GM10266 (cell line): ENCODE data around the gene ZNF593OS.

Source experiments
- DNase-seq: peaks from one replicate; pipeline ENCODE4 v3.0.0; 2012; ENCODE audit errors: extremely low spot score
- TF ChIP-seq, protein P1 (sequence below): IDR thresholded peaks from 2 replicates; pipeline ENCODE4 v1.5.1; 2012; ENCODE audit warnings: mild to moderate bottlenecking, low read depth; ENCODE audit not compliant: control insufficient read depth, insufficient read depth; ENCODE audit errors: missing control alignments

The ZNF593OS gene

GRCh38 chr1:26130695-26131094, 40.9 kb downstream of the ZNF593OS start:
- TF ChIP-seq, protein P1, sequence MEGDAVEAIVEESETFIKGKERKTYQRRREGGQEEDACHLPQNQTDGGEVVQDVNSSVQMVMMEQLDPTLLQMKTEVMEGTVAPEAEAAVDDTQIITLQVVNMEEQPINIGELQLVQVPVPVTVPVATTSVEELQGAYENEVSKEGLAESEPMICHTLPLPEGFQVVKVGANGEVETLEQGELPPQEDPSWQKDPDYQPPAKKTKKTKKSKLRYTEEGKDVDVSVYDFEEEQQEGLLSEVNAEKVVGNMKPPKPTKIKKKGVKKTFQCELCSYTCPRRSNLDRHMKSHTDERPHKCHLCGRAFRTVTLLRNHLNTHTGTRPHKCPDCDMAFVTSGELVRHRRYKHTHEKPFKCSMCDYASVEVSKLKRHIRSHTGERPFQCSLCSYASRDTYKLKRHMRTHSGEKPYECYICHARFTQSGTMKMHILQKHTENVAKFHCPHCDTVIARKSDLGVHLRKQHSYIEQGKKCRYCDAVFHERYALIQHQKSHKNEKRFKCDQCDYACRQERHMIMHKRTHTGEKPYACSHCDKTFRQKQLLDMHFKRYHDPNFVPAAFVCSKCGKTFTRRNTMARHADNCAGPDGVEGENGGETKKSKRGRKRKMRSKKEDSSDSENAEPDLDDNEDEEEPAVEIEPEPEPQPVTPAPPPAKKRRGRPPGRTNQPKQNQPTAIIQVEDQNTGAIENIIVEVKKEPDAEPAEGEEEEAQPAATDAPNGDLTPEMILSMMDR: no peak
- DNase-seq: no peak

- no peak for DNase-seq
- TF ChIP-seq, protein P1: no peak
These were observed 41.9 kb downstream of the ZNF593OS start for GRCh38 chr1:26129778-26130177.

DNA sequence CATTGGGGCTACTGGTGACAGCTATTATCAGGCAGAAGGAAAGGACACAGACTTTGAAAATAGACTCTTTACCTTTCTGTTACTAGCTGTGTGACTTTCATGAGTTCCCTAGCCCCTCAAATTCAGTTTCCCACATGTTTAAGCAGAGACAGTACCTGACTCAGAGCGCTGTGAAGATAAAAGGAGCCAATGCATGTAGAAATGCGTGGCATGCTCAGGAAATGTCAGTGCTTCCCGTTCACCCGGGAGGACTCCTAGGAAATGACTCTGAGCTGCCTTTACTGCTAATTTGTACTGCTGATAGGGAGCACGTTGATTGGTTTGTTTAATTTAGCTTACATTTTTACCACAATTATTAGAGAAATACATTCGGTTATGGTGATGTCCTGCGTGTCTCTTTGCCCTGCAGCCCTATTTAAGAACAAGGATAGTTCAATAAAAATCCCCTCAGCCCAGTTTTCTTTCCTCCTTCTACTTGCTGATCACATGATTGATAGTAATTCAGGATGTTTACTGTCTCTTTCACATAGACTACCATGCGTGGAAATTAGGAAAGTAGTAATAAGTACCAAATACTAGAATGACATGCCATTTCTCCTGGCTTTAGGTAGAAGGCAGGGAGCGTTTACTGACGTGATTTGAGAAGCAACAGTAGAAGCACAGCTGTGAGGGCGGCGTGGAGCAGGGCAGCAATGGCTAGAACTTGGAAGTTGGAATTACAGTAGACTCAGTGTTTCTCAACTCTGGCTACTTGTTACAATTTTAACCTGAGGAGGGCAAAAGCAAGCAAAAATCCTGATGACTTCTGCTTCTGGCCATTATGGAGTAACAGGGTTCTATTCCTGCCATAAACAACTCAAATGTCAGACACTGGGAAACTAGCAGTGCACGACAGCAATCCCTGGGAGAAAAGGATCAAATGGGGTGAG, 44.1 kb downstream of the ZNF593OS start:
- no peak for DNase-seq
- TF ChIP-seq, protein P1: no peak

GRCh38 chr1:26126321-26127084, 45.1 kb downstream of the ZNF593OS start:
- TF ChIP-seq, protein P1: no peak
- peak; percentile 62 for DNase-seq

DNA sequence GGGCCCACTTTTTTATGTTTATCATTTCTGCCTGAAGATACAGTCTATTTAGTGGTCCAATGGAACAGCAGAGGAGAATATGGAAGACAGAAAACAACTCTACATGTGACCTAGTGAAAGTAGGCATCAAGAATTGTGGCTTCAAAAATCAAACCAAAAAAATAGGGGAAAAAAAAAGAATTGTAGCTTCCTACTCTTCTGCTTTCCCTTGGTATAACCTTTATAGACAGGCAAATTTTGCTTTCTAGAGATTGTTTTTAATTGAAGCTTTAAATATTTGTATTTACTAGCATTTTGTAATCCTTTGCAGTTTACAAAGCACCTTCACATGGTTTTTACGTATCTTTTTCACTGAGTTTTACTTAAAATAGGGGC, 45.7 kb downstream of the ZNF593OS start:
- TF ChIP-seq, protein P1: no peak
- DNase-seq: no peak

DNA sequence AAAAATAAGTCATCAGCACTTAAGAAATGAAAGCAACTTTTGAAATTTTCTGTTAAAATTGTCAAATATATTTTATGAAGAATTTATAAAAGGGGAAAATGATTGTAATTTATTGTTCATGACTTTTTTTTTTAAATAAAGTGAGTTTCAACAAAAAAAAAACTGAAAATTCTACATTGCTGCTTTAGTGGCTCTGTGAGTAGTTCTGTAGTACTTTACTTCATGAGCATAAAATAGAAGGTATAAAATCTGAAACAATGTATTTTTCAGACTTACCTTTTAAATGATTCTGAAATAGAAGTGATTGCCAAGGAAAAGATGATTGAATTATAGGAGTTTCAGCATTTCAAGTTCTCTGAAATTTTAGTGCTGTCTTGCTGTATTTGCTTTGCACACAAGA, 46.2 kb downstream of the ZNF593OS start:
- DNase-seq: no peak

More for the DNA sequence above, 46.2 kb downstream of the ZNF593OS start:
- TF ChIP-seq, protein P1: no peak
